HepG2 (cell line): ENCODE measurements around the gene CNTD1. TPM values are rescaled to one million over a fixed set of nuclear protein-coding genes. Genes with fewer than 3 reads are reported as not detected.

Experiments used
- ARNT ChIP-seq: fragments of 450-650 bp; IDR thresholded peaks from 2 replicates; pipeline ENCODE4 v1.6.1; 2017
- ATF2 ChIP-seq: sonication (generic); formaldehyde crosslinking; IDR thresholded peaks from 2 replicates; pipeline ENCODE4 v1.4.0; 2020; ENCODE audit warnings: missing genetic modification reagents
- KLF13 ChIP-seq: sonication (generic); formaldehyde crosslinking; IDR thresholded peaks from 2 replicates; pipeline ENCODE4 v1.4.0; 2020; ENCODE audit warnings: mild to moderate bottlenecking, missing genetic modification reagents
- KLF9 ChIP-seq: IDR thresholded peaks from 2 replicates; pipeline ENCODE4 v1.6.1; 2016; ENCODE audit warnings: low read depth
- PITX1 ChIP-seq: sonication (generic); formaldehyde crosslinking; IDR thresholded peaks from 2 replicates; pipeline ENCODE4 v1.5.1; 2020; ENCODE audit warnings: mild to moderate bottlenecking, missing genetic modification reagents
- RFX3 ChIP-seq: IDR thresholded peaks from 2 replicates; pipeline ENCODE4 v1.6.1; 2016; ENCODE audit warnings: missing biosample characterization, missing genetic modification reagents
- RORA ChIP-seq: sonication (generic); formaldehyde crosslinking; IDR thresholded peaks from 2 replicates; pipeline ENCODE4 v1.5.0; 2020; ENCODE audit warnings: mild to moderate bottlenecking, missing genetic modification reagents, moderate library complexity
- SNRNP70 ChIP-seq: fragments of 200-400 bp; formaldehyde crosslinking; IDR thresholded peaks from 2 replicates; pipeline ENCODE4 v1.6.1; 2017; ENCODE audit warnings: mild to moderate bottlenecking, low read depth, low read length, moderate library complexity
- SYNCRIP ChIP-seq: fragments of 200-400 bp; formaldehyde crosslinking; IDR thresholded peaks from 2 replicates; pipeline ENCODE4 v1.6.1; 2018; ENCODE audit warnings: mild to moderate bottlenecking, low read depth, low read length; ENCODE audit not compliant: insufficient read depth
- TOPORS ChIP-seq: sonication (generic); formaldehyde crosslinking; IDR thresholded peaks from 2 replicates; pipeline ENCODE4 v1.8.0; 2023; ENCODE audit warnings: mild to moderate bottlenecking, missing genetic modification reagents
- YEATS2 ChIP-seq: sonication (generic); formaldehyde crosslinking; IDR thresholded peaks from 2 replicates; pipeline ENCODE4 v1.4.0; 2020; ENCODE audit warnings: missing genetic modification reagents, borderline replicate concordance
- ZBTB40 ChIP-seq, 2 experiments: fragments of 450-650 bp in 1 of 2; sonication (generic) in 1 of 2; formaldehyde crosslinking in 1 of 2; IDR thresholded peaks; 2 replicates each; pipeline versions ENCODE4 v1.6.1 to v1.8.0; 2016 to 2022; ENCODE audit warnings: antibody characterized with exemption in 1 of 2, mild to moderate bottlenecking in 1 of 2, missing genetic modification reagents in 1 of 2
- ZNF12 ChIP-seq: sonication (generic); formaldehyde crosslinking; IDR thresholded peaks from 2 replicates; pipeline ENCODE4 v1.5.0; 2020; ENCODE audit warnings: missing genetic modification reagents
- ZNF292 ChIP-seq: sonication (generic); formaldehyde crosslinking; IDR thresholded peaks from 2 replicates; pipeline ENCODE4 v1.8.1; 2022; ENCODE audit warnings: mild to moderate bottlenecking, low read depth, missing genetic modification reagents, borderline replicate concordance
- ZNF614 ChIP-seq: IDR thresholded peaks from 2 replicates; pipeline ENCODE4 v1.6.1; 2018; ENCODE audit warnings: missing biosample characterization, missing genetic modification reagents, inconsistent platforms, borderline replicate concordance
- polyA plus RNA-seq, 8 experiments: library from polyadenylated mRNA; depleted of rRNA in 3 of 8; stranded (reverse) in 7 of 8; unstranded in 1 of 8; fragments of >200 nt; fragmentation: Illumina TruSeq in 4 of 8; extraction: Trizol in 4 of 8; gene quantifications; 2 replicates each; pipeline versions ENCODE4 v1.2.1 to v1.2.3, GENCODE V29; 2011 to 2016; ENCODE audit warnings: low read depth in 4 of 8, missing spikeins in 1 of 8, mixed read lengths in 1 of 8; ENCODE audit not compliant: insufficient read depth in 1 of 8
- total RNA-seq, 5 experiments: library from RNA; depleted of rRNA; stranded (reverse); fragments of >200 nt; fragmentation: Illumina TruSeq; extraction: Trizol; gene quantifications; 2 replicates each; pipeline ENCODE4 v1.2.3, GENCODE V29; 2016; ENCODE audit warnings: low read depth in 1 of 5

CNTD1 gene
- total and polyA plus RNA-seq, 2 of the 13 experiments (the other 11 are each of a cell fraction or from before 2014, with no cell fraction given): 0.11 to 0.15 TPM

- no peak for TF ChIP-seq ZBTB40 (IDR thresholded peaks at IDR 0.05)
- TF ChIP-seq ZBTB40 (CRISPR knock-in tag; IDR thresholded peaks at IDR 0.05): peak; percentile 56; the same call in 1 of the 2 replicates
- no peak for TF ChIP-seq RORA (CRISPR knock-in tag)
- peak; percentile 85 for TF ChIP-seq PITX1 (CRISPR knock-in tag)
- TF ChIP-seq ZNF614 (CRISPR knock-in tag): peak; percentile 71; the same call in 1 of the 2 replicates
- TF ChIP-seq RFX3 (CRISPR knock-in tag): peak; percentile 7; the same call in 1 of the 2 replicates
- TF ChIP-seq KLF9 (CRISPR knock-in tag): no peak
- TF ChIP-seq ZNF292: no peak; the same call in 1 of the 2 replicates
- TF ChIP-seq KLF13 (CRISPR knock-in tag): no peak
- peak; percentile 78; the same call in 1 of the 2 replicates for TF ChIP-seq YEATS2
- TF ChIP-seq SNRNP70: no peak
- no peak for TF ChIP-seq SYNCRIP
- TF ChIP-seq ARNT: no peak
- TF ChIP-seq ATF2 (CRISPR knock-in tag): peak; percentile 27
- TF ChIP-seq TOPORS (CRISPR knock-in tag): no peak; the same call in 1 of the 2 replicates
- TF ChIP-seq ZNF12 (CRISPR knock-in tag): peak; percentile 32; the same call in 1 of the 2 replicates
Measured at GRCh38 chr17:42779936-42780850, 18.5 kb upstream of the CNTD1 start, which contains the start of gene WNK4 (continued).
